GM18858 (cell line): ENCODE data around the gene MDK.

Source experiments
- ATAC-seq: cut with Tn5 transposase; IDR thresholded peaks from one replicate; pipeline ENCODE4 v1.9.1; 2021; ENCODE audit not compliant: unreplicated experiment

The MDK gene

DNA sequence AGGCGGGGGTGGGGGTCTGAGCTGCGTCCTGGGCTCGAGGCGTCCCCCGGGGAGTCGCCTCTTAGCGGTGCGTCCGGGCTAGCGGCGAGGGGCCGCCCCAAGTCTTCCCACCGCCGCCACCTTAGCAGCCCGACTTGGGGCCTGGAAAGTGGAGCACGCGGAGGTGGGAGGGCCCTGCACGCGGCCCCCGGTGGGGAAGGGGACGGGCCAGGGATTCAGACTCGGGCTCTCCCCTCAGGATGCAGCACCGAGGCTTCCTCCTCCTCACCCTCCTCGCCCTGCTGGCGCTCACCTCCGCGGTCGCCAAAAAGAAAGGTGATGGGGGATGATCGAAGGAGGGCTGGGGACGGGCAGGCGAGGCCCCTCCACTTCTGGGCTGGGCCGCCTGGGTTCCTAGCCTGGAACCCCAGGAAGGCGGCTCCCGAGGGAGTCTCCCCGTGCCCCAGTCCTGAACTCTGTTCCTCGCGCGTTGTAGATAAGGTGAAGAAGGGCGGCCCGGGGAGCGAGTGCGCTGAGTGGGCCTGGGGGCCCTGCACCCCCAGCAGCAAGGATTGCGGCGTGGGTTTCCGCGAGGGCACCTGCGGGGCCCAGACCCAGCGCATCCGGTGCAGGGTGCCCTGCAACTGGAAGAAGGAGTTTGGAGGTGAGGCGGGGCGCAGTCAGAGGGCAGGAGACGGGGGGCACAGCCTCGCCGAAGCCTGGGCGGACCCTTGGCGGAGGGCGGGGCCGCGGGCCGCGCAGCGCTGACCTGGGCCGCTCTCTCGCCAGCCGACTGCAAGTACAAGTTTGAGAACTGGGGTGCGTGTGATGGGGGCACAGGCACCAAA, 563 bp downstream of the MDK start:
- ATAC-seq = no peak

DNA sequence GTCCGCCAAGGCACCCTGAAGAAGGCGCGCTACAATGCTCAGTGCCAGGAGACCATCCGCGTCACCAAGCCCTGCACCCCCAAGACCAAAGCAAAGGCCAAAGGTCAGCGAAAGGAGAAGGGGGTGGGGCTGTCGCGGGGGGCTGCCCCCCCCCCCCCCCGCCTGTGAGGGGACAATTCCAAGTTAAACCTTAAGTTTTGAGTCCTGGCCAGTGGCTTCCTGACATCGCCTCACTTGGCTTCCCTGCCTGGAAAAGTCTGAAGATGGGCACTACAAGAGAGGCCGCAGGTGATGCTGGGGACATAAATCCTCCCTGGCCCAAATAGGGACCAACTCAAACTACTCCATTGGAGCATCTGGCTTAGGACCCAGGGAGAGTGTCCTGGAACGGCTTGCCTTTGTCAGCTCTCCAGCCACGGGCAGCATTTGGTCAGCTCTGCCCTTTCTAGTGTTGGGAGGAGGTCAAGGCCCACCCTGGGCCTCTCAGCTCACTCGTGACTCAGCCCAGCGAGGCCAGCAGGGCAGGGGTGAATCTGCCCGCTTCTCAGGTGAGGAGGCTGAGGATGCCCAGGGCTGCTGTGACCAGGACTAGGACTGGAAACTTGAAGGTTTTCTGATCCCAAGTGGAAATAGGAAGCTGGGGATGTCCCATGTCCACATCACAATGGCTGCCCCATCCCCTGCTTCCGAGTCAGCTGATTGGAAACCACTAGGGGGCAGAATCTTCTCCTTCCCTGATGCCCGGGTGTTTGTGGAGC, 1.4 kb downstream of the MDK start:
- ATAC-seq = no peak

DNA sequence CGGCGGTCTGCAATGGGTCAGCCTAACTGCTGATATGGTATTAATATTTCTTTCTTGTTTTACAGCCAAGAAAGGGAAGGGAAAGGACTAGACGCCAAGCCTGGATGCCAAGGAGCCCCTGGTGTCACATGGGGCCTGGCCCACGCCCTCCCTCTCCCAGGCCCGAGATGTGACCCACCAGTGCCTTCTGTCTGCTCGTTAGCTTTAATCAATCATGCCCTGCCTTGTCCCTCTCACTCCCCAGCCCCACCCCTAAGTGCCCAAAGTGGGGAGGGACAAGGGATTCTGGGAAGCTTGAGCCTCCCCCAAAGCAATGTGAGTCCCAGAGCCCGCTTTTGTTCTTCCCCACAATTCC, 1.9 kb downstream of the MDK start:
- no peak for ATAC-seq

- ATAC-seq = no peak
These were observed 2.7 kb downstream of the MDK start for GRCh38 chr11:46383974-46384701.

DNA sequence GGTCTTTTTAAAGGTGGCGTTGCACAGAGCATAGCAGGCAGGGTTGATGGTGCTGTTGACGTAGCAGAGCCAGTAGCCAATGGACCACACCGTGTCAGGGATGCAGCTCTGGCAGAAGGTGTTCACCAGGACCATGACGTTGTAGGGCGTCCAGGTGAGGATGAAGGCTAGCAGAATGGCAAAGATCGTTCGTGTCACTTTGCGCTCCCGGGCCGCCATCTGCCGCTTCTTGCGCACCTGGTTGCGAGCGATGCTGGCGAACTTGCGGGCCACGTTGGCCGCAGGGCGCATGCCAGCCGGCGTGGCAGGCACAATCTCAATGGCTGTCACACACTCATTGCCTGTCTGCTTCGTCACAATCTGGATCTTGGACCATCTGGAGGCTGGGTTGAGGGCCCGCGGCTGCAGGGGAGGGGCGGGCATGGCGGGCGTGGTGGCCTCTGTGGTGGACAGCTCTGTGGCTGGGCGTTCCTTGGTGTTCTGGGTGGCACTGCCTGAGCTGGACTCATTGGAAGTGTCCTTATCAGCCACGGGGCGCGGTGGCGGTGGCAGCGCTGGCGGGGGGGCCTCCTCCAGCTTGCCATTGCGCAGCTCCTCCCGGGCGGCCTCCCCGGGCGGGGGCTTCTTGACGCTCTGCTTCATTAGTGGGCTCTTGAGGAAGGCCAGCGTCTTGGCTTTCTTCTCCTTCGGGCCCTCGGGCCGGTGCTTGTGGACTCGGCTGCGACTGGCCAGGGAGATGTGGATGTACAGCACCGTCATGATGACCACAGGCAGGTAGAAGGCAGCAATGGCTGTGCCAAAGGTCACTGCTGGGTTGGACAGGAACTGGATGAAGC, 3.9 kb downstream of the MDK start:
- ATAC-seq = no peak

- ATAC-seq = no peak
These were observed 4.6 kb downstream of the MDK start for GRCh38 chr11:46386005-46386578.

GRCh38 chr11:46386674-46387073, 5.2 kb downstream of the MDK start:
- no peak for ATAC-seq

DNA sequence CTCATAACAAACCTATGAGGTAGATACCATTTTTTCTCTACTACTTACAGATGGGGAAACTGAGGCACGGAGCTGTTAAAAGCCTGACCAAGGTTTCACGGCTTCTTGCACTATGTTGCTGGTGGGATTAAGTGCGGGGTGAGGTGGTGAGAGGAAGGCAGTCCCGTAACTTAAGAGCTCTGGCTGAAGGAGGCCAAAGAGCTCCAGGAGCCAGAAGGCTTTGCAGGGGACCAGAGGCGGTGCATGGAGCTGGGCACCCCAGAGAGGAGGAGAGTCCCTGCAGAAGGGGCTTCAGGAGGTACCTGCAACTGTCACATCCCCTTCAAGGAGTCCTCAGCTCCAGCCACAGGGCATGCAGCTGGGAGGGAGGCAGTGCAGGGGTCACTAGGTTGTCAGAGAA, 6.0 kb downstream of the MDK start:
- no peak for ATAC-seq

- ATAC-seq = no peak
These were observed 6.6 kb downstream of the MDK start for GRCh38 chr11:46387919-46388618.

DNA sequence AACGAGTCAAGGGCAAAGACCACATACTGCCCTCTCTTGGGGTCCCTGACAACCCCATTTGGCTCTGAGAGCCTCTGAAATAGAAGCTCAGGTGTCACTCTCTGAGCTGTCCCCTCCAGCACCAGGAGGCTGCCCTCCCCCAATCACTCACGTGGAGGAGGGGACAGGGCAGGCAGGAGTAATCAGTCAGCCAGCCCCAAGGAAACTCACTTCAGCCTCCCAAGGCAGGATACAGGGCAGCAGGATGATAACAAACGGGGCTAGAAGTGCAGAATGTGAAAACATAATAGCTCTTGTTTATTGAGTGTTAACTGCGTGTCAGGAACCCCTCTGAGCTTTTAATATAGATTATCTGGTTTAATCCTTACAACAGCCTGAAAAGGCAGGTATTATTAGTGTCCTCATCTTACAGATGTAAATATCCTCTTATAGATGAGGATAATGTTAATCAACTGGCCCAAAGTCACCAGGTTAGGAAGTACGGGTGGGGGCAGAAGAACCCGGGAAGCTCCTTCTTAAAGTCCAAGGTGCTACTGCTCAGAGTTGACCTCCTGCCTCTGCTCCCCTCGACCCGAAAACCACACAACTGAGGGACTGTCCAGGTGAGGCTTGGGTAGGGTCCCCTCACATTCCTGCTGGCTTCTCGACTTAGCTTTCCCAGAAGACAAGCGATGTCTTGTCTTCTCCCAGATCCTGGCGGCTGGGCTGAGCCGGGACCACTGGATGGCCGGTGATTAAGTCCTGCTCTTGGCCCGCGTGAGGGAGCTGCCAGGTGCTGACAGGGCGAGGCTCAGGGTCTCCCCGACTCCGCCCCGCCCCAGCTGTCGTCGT, 7.4 kb downstream of the MDK start:
- no peak for ATAC-seq

DNA sequence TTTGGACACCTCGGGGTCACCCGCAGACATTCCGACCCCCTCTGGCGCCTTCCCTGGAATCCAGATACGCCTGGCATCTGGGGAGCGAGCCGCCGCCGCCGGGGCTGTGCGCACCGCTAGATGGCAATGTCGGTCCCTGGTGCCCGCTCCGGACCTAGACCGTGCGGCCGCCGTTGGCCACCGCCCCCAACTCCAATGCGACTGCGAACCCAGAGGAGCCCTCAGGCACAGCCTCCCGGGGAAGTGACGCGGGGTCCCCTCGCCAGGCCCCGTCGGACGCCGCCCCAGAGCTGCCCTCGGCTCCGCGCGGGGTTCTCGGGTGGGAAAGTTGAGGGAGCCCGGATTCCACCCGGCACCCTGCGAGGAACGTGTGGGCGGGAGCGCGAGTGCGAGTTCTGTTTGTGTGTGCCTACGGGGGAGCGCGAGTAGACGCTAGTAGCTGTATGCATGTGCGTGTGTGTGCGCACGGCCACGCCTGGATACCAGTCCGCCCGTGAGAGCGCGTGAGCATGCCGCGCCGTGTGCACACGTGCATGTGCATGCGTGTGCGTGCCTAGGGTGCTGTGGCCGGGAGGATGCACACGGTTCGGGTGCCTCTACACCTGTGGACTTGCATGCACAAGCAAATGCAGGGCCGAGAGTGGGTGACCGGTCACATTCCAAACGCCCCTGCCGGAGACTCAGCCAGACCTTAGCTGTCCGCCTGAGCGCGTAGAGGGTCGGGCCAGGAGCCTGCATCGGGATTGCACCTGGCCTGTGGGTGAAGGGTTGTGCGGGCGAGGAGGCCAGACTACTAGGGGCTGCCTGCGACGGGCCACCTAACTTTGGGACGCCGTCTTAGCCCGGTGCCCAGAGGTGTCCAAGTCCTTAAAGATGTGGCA, 8.2 kb downstream of the MDK start:
- ATAC-seq = no peak

GRCh38 chr11:46390331-46391171, 9.1 kb downstream of the MDK start:
- ATAC-seq = no peak

GRCh38 chr11:46391186-46391577, 9.7 kb downstream of the MDK start:
- no peak for ATAC-seq

GRCh38 chr11:46391578-46392420, 10.3 kb downstream of the MDK start, which contains the start of gene CHRM4:
Gene CHRM4, minus strand, starts transcription at chr11:46391776. Its CDS starts 5,219 bp downstream, at chr11:46386557.
- no peak for ATAC-seq

- peak; percentile 53 for ATAC-seq
These were observed 11.2 kb downstream of the MDK start for GRCh38 chr11:46392421-46393230.
